ENCODE results near the gene ST3GAL6. TPM values are rescaled to one million over a fixed set of nuclear protein-coding genes. Genes with fewer than 3 reads are reported as not detected.
"Not testable (repeated sequence)": the region's sequence is repeated elsewhere in the genome, so short reads cannot be mapped to it uniquely, and the experiment has no call there.

The ST3GAL6 gene
- total RNA-seq, 2 experiments from 2014 or later = 0.28 to 0.58 TPM

GRCh38 chr3:98817547-98818041 lies 54.5 kb downstream of the ST3GAL6 start:
- H3K27me3 Mint-ChIP-seq = no peaks in the 10 kb centered on the region
- H3K9me3 Mint-ChIP-seq = no peaks in the 10 kb centered on the region
- DNase-seq = no peak
- no peak overlapping the region for H3K27ac Mint-ChIP-seq
- H3K36me3 Mint-ChIP-seq = peaks cover 2% of the 10 kb centered on the region
- H3K4me3 Mint-ChIP-seq = no peak overlapping the region
- no peaks in the 10 kb centered on the region for H3K4me1 Mint-ChIP-seq

GRCh38 chr3:98821063-98821462 lies 57.9 kb downstream of the ST3GAL6 start:
- no peaks in the 10 kb centered on the region for H3K4me1 Mint-ChIP-seq
- peaks cover 2% of the 10 kb centered on the region for H3K36me3 Mint-ChIP-seq
- H3K4me3 Mint-ChIP-seq = no peak overlapping the region
- H3K27me3 Mint-ChIP-seq = no peaks in the 10 kb centered on the region
- DNase-seq = no peak
- no peak overlapping the region for H3K27ac Mint-ChIP-seq
- H3K9me3 Mint-ChIP-seq = no peaks in the 10 kb centered on the region

DNA sequence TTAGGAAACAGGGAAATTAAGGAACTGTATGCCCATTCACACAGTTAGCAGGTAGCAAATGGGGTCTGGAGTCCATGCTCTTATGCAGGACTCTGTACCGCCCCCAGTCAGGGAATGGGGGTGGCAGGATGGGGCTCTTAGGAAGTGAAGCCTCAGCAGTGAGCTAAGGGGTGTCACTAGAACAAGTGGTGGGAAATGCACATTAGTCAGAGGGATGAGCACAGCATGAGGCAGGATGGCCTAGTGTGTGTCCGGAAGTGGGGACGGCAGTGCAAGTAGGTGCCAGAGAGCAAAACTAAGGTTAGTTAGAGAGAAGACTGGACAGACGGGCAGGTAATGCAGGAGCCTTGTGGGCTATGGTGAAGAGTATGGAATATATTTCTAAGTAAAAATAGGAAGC lies 60.7 kb downstream of the ST3GAL6 start:
- Mint-ChIP-seq H3K27ac (no peak overlapping the region), H3K9me3 (no peaks in the 10 kb centered on the region), H3K4me3 (no peak overlapping the region), H3K4me1 (no peaks in the 10 kb centered on the region), H3K27me3 (no peaks in the 10 kb centered on the region), H3K36me3 (no peaks in the 10 kb centered on the region)
- no peak for DNase-seq

DNA sequence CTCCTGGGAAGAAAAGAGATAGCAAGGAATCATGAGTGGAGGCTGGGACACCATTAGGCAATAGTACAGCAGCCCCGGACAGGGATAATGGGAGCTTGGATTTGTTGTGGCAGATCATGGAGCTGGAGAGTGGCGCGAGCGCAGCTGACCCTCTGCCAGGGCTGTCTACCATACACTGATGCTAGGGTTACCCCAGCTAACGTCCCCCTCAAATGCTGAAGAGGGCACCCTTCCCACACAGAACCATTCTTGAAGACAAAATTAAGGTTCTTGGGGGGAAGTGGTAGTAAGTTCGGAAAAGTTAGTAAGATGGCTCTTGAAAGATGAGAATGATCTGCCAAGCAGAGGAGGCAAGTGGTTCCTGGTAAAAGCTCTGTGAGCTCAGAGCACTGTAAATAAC lies 61.1 kb downstream of the ST3GAL6 start:
- H3K27ac Mint-ChIP-seq = no peak overlapping the region
- no peaks in the 10 kb centered on the region for H3K27me3 Mint-ChIP-seq
- no peaks in the 10 kb centered on the region for H3K4me1 Mint-ChIP-seq
- no peak for DNase-seq
- H3K9me3 Mint-ChIP-seq = no peaks in the 10 kb centered on the region
- H3K4me3 Mint-ChIP-seq = no peak overlapping the region
- H3K36me3 Mint-ChIP-seq = no peaks in the 10 kb centered on the region

DNA sequence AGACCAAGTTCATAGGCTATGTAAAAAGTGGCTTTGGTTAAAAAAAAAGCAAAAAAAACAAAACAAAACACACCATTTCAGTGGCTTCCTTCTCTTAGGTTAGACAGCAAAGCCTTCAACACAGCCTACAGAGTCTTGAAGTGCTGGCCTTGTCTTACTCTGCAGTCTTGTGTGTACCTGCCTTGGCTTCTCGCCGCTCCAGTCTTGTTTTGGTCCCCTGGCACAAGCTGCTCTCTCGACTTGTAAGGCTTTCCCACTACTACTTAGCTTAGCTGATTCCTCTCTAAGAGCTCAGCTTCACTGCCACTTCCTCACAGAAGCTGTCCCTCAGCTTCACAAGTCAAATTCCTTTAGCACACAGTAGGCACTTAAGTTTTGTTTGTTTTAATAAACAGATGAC lies 63.0 kb downstream of the ST3GAL6 start:
- peaks cover 14% of the 10 kb centered on the region for H3K9me3 Mint-ChIP-seq
- no peaks in the 10 kb centered on the region for H3K4me1 Mint-ChIP-seq
- no peaks in the 10 kb centered on the region for H3K36me3 Mint-ChIP-seq
- no peak overlapping the region for H3K27ac Mint-ChIP-seq
- no peaks in the 10 kb centered on the region for H3K27me3 Mint-ChIP-seq
- no peak overlapping the region for H3K4me3 Mint-ChIP-seq
- DNase-seq = no peak

- no peaks in the 10 kb centered on the region for H3K27me3 Mint-ChIP-seq
- H3K36me3 Mint-ChIP-seq = no peaks in the 10 kb centered on the region
- H3K4me3 Mint-ChIP-seq = no peak overlapping the region
- no peaks in the 10 kb centered on the region for H3K4me1 Mint-ChIP-seq
- H3K27ac Mint-ChIP-seq = no peak overlapping the region
- DNase-seq = no peak
- peaks cover 20% of the 10 kb centered on the region for H3K9me3 Mint-ChIP-seq
Observed at GRCh38 chr3:98827221-98827920, 64.2 kb downstream of the ST3GAL6 start.

- Mint-ChIP-seq H3K36me3 (no peaks in the 10 kb centered on the region), H3K4me3 (no peak overlapping the region), H3K4me1 (no peaks in the 10 kb centered on the region), H3K9me3 (peaks cover 25% of the 10 kb centered on the region), H3K27me3 (no peaks in the 10 kb centered on the region), H3K27ac (no peak overlapping the region)
- DNase-seq = no peak
Observed at GRCh38 chr3:98829246-98829832, 66.2 kb downstream of the ST3GAL6 start.

DNA sequence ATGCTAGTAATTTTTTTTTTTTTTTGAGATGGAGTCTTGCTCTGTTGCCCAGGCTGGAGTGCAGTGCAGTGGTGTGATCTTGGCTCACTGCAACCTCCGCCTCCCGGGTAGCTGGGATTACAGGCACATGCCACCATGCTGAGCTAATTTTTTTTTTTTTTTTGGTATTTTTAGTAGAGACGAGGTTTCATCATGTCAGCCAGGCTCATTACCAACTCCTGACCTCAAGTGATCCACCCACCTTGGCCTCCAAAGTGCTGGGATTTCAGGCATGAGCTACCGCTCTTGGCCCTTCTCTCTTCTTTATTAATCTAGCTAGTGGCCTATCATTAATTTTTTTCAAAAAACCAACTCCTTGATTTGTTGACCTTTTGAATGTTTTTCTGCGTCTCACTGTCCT lies 67.9 kb downstream of the ST3GAL6 start:
- not testable (repeated sequence) for H3K27ac Mint-ChIP-seq, H3K4me3 Mint-ChIP-seq, H3K4me1 Mint-ChIP-seq, H3K27me3 Mint-ChIP-seq, H3K36me3 Mint-ChIP-seq, DNase-seq
- peaks cover 25% of the 10 kb centered on the region for H3K9me3 Mint-ChIP-seq

GRCh38 chr3:98839846-98840245 lies 76.7 kb downstream of the ST3GAL6 start:
- Mint-ChIP-seq H3K9me3 (peaks cover 2% of the 10 kb centered on the region), H3K27ac (no peak overlapping the region), H3K4me3 (no peak overlapping the region)

DNA sequence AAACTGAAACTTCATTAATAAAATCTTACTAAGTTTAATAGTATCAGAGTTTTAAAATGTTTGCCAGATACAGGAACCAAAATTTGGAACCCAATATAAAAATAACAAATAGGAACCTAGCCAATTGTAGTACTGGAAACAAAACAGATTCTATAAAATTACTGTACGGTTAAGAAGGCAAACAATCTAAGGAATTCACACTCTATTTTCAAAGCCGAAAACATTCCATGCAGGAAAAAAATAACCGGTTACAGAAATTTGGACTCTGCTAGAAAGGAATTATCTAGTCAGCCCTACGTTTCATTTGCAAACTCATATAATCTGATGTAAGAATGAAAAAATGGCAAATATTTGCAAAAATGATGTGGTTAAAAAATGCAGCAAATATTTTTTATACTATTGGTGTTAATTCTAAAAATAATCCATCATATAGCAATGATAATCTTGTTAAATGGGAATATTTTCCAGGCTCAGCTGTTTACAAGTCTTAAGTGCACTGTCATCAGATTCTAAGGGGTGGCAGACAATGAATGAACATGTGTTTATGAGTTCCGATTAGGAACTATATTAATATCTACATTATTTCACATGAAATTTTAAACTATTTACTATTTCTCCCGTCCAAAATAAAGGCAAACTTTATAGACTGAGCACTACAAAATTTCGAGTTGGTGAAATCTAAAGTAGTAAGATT lies 80.3 kb downstream of the ST3GAL6 start:
- no peak for DNase-seq
- Mint-ChIP-seq H3K4me1 (no peaks in the 10 kb centered on the region), H3K36me3 (peaks cover 7% of the 10 kb centered on the region), H3K4me3 (no peak overlapping the region), H3K9me3 (peaks cover 2% of the 10 kb centered on the region), H3K27me3 (no peaks in the 10 kb centered on the region), H3K27ac (no peak overlapping the region)

More at GRCh38 chr3:98839846-98840245, 76.7 kb downstream of the ST3GAL6 start:
- DNase-seq = no peak
- H3K36me3 Mint-ChIP-seq = peaks cover 4% of the 10 kb centered on the region
- no peaks in the 10 kb centered on the region for H3K27me3 Mint-ChIP-seq
- H3K4me1 Mint-ChIP-seq = no peaks in the 10 kb centered on the region

Other genes starting within 250 kb of the ST3GAL6 start
- 100 to 1,000 TPM; 196 to 204 TPM for gene CLDND1, start 240.4 kb upstream of the ST3GAL6 start, total RNA-seq
- gene GPR15, start 231.4 kb upstream of the ST3GAL6 start, total RNA-seq = 1 to 10 TPM in 1 of 2 experiments, under 1 TPM in 1; 0.52 to 1.0 TPM
- gene CPOX, start 169.7 kb upstream of the ST3GAL6 start, total RNA-seq = 10 to 100 TPM; 48.6 to 54.7 TPM
- gene DCBLD2, start 138.4 kb downstream of the ST3GAL6 start, total RNA-seq = 1 to 10 TPM; 2.0 to 2.1 TPM

Measured in activated naive CD8-positive, alpha-beta T cell treated with anti-CD3 and anti-CD28 coated beads for 36 hours (primary cell).